B cell (primary cell): ENCODE measurements around the gene ALDH1B1. TPM values are rescaled to one million over a fixed set of nuclear protein-coding genes. Genes with fewer than 3 reads are reported as not detected.

ENCODE experiments used
- ATAC-seq: fragments of 200-7000 bp; cut with Tn5 transposase; one replicate; pipeline ENCODE4 v1.10.0; 2021; ENCODE audit warnings: low read depth, mild to moderate bottlenecking, moderate number of reproducible peaks, moderate library complexity
- CTCF ChIA-PET: fragments of 350-600 bp; sonication (Branson Sonifier 250); formaldehyde crosslinking; loops from one replicate; lab custom pipeline; 2021; ENCODE audit warnings: antibody characterized with exemption, inconsistent platforms; lab: Charles Lee
- POLR2A ChIA-PET: fragments of 350-600 bp; sonication (Branson Sonifier 250); formaldehyde crosslinking; loops from one replicate; lab custom pipeline; 2021; ENCODE audit warnings: antibody characterized with exemption; lab: Charles Lee
- DNase-seq: peaks from one replicate; pipeline ENCODE4 v3.0.0; 2013
- H2AFZ ChIP-seq: 2 replicates; pipeline ENCODE4 v1.6.1; 2012; ENCODE audit warnings: mild to moderate bottlenecking, low read depth, low read length; ENCODE audit not compliant: insufficient read depth, poor library complexity, severe bottlenecking
- H3K27ac ChIP-seq, 2 donors: 1 replicate in 1 of 2; 2 replicates in 1 of 2; pipeline ENCODE4 v1.5.1; 2012 to 2013; ENCODE audit warnings: low read length in 2 of 2, mild to moderate bottlenecking in 2 of 2, moderate library complexity in 1 of 2
- H3K27me3 ChIP-seq, 4 experiments: fragments of 200-600 bp in 1 of 4; sonication (generic) in 1 of 4; replicated peaks in 1 of 4; 1 replicate in 2 of 4; 2 replicates in 2 of 4; pipeline versions ENCODE4 v1.6.1 to v1.7.0; 2013 to 2016; ENCODE audit warnings: low read length in 3 of 4, mild to moderate bottlenecking in 2 of 4, mixed read lengths in 1 of 4, moderate library complexity in 1 of 4; ENCODE audit not compliant: insufficient read depth in 4 of 4, control insufficient read depth in 3 of 4; ENCODE audit errors: control extremely low read depth in 1 of 4
- H3K36me3 ChIP-seq, 2 experiments: replicated peaks in 1 of 2; 1 replicate in 1 of 2; 2 replicates in 1 of 2; pipeline versions ENCODE4 v1.6.1 to v1.7.1; 2013; ENCODE audit warnings: low read length in 1 of 2; ENCODE audit not compliant: insufficient read depth in 2 of 2, control insufficient read depth in 1 of 2; ENCODE audit errors: control extremely low read depth in 1 of 2, extremely low read depth in 1 of 2
- H3K4me1 ChIP-seq, 2 donors: fragments of 200-600 bp in 1 of 2; sonication (generic) in 1 of 2; 1 replicate in 1 of 2; 2 replicates in 1 of 2; pipeline versions ENCODE4 v1.5.1 to v1.6.1; 2013 to 2017; ENCODE audit warnings: low read length in 2 of 2; ENCODE audit not compliant: control insufficient read depth in 2 of 2, insufficient read depth in 2 of 2
- H3K4me2 ChIP-seq: replicated peaks from 2 replicates; pipeline ENCODE3; 2012; ENCODE audit warnings: mild to moderate bottlenecking, low read depth, low read length; ENCODE audit not compliant: poor library complexity, severe bottlenecking
- H3K4me3 ChIP-seq, 5 experiments: fragments of 200-600 bp in 1 of 5; sonication (generic) in 1 of 5; 1 replicate in 3 of 5; 2 replicates in 2 of 5; pipeline versions ENCODE4 v1.5.1 to v1.7.0; 2011 to 2016; ENCODE audit warnings: low read length in 4 of 5, mild to moderate bottlenecking in 4 of 5, low read depth in 2 of 5, control low read depth in 1 of 5, moderate library complexity in 1 of 5; ENCODE audit not compliant: insufficient read depth in 1 of 5; ENCODE audit errors: control extremely low read depth in 1 of 5, extremely low read depth in 1 of 5
- H3K79me2 ChIP-seq: fragments of 200-600 bp; sonication (generic); one replicate; pipeline ENCODE4 v1.6.0; 2016; ENCODE audit warnings: low read length; ENCODE audit not compliant: control insufficient read depth, insufficient read depth
- H3K9ac ChIP-seq: fragments of 200-600 bp; sonication (generic); 2 replicates; pipeline ENCODE4 v1.6.1; 2017; ENCODE audit warnings: mild to moderate bottlenecking, low read length, moderate library complexity
- H3K9me3 ChIP-seq, 3 donors: one replicate each; pipeline versions ENCODE4 v1.6.1 to v1.7.1; 2013; ENCODE audit warnings: low read length in 2 of 3; ENCODE audit not compliant: control insufficient read depth in 2 of 3, insufficient read depth in 1 of 3; ENCODE audit errors: control extremely low read depth in 1 of 3
- H4K20me1 ChIP-seq: 2 replicates; pipeline ENCODE4 v1.6.0; 2012; ENCODE audit warnings: mild to moderate bottlenecking, low read length; ENCODE audit not compliant: insufficient read depth, control insufficient read depth, poor library complexity, severe bottlenecking
- H3K27ac Mint-ChIP-seq: one replicate; pipeline ENCODE4 v1.8.0; 2021; ENCODE audit warnings: mixed read lengths
- H3K27me3 Mint-ChIP-seq: one replicate; pipeline ENCODE4 v1.8.0; 2021; ENCODE audit warnings: mixed read lengths
- H3K4me1 Mint-ChIP-seq: one replicate; pipeline ENCODE4 v1.8.0; 2021; ENCODE audit warnings: mixed read lengths
- H3K4me3 Mint-ChIP-seq: one replicate; pipeline ENCODE4 v1.8.0; 2021; ENCODE audit warnings: mixed read lengths
- H3K9me3 Mint-ChIP-seq: one replicate; pipeline ENCODE4 v1.8.0; 2022; ENCODE audit warnings: mixed read lengths; ENCODE audit not compliant: insufficient read depth
- EZH2 ChIP-seq: IDR thresholded peaks from 2 replicates; pipeline ENCODE4 v1.6.1; 2012; ENCODE audit warnings: borderline replicate concordance, low read depth, mild to moderate bottlenecking, moderate library complexity, low read length; ENCODE audit not compliant: insufficient read depth, poor library complexity, severe bottlenecking
- WGBS: methylation state at CpG from one replicate; pipeline ENCODE4 v1.1.5; 2013; ENCODE audit warnings: missing lambda C conversion rate; ENCODE audit not compliant: insufficient coverage; 5-methylcytosine and 5-hydroxymethylcytosine counted together
- intact Hi-C: fragments of 100-400 bp; cut with micrococcal nuclease; formaldehyde crosslinking; loops from one replicate; pipeline ENCODE4 v1.10.0; 2022
- polyA plus RNA-seq: library from polyadenylated mRNA; depleted of rRNA; stranded (reverse); fragments of >200 nt; gene quantifications from 2 replicates; pipeline ENCODE4 v1.2.3, GENCODE V29; 2012
- total RNA-seq, 2 donors: library from RNA; stranded (reverse); fragments of 120-200 nt in 1 of 2; gene quantifications; 1 replicate in 1 of 2; 2 replicates in 1 of 2; pipeline versions ENCODE4 v1.2.3 to v1.2.4, GENCODE V29; 2013 to 2022
- TF ChIP-seq, protein P1 (sequence below): fragments of 200-600 bp; IDR thresholded peaks from one replicate; pipeline ENCODE4 v1.8.0; 2022; ENCODE audit warnings: antibody characterized with exemption, mild to moderate bottlenecking

ALDH1B1 gene
- total and polyA plus RNA-seq, 2 donors (not counting 1 experiment from before 2014, with no cell fraction given), result 0.81 to 4.8 TPM

DNA sequence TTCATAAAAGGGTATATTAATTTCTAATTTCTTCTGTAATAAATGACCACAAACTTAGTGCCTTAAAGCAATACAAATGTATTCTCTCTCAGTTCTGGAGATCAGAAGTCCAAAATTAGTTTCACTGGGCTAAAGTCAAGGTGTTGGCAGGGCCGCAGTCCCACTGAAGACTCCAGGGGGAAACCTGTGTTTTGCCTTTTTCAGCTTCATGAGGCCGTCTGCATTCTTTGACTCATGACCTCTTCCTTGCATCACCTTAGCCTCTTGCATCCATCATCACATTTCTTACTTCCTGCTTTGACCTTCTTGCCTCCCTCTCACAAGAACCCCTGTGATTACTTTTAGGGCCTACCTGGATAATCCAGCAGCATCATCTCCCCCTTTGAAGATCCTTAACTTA is 42.0 kb upstream of the ALDH1B1 start:
- Histone ChIP-seq H2AFZ (no peak overlapping the region), H3K9ac (no peak overlapping the region), H3K4me3 (no peak overlapping the region), H3K27ac (no peak overlapping the region), H3K36me3 (no peaks in the 10 kb centered on the region), H3K4me1 (no peaks in the 10 kb centered on the region), H3K4me2 (no peak overlapping the region), H3K9me3 (peaks cover 0 to 5% (median 0%) of the 10 kb centered on the region in 3 donors), H3K79me2 (no peaks in the 10 kb centered on the region), H3K27me3 (peaks cover 0 to 3% (median 0%) of the 10 kb centered on the region in 4 experiments), H4K20me1 (no peaks in the 10 kb centered on the region)
- TF ChIP-seq, protein P1, sequence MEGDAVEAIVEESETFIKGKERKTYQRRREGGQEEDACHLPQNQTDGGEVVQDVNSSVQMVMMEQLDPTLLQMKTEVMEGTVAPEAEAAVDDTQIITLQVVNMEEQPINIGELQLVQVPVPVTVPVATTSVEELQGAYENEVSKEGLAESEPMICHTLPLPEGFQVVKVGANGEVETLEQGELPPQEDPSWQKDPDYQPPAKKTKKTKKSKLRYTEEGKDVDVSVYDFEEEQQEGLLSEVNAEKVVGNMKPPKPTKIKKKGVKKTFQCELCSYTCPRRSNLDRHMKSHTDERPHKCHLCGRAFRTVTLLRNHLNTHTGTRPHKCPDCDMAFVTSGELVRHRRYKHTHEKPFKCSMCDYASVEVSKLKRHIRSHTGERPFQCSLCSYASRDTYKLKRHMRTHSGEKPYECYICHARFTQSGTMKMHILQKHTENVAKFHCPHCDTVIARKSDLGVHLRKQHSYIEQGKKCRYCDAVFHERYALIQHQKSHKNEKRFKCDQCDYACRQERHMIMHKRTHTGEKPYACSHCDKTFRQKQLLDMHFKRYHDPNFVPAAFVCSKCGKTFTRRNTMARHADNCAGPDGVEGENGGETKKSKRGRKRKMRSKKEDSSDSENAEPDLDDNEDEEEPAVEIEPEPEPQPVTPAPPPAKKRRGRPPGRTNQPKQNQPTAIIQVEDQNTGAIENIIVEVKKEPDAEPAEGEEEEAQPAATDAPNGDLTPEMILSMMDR, result no peak
- TF ChIP-seq EZH2, result no peak
- CTCF ChIA-PET, result no interaction called here
- Mint-ChIP-seq H3K4me1 (no peaks in the 10 kb centered on the region), H3K27me3 (peaks cover 5% of the 10 kb centered on the region), H3K27ac (no peak overlapping the region), H3K4me3 (no peak overlapping the region), H3K9me3 (no peaks in the 10 kb centered on the region)
- no peak for ATAC-seq
- intact Hi-C loops, result no loop called here
- DNase-seq, result no peak
- POLR2A ChIA-PET, result no interaction called here
- 95% methylated on average over 2 of the region's 2 CpGs for WGBS

GRCh38 chr9:38352530-38353328 is 39.8 kb upstream of the ALDH1B1 start:
- no peaks in the 10 kb centered on the region for H3K4me1 Mint-ChIP-seq
- TF ChIP-seq EZH2, result no peak
- TF ChIP-seq, protein P1, result no peak

More at GRCh38 chr9:38352530-38353328, 39.8 kb upstream of the ALDH1B1 start:
- ChIA-PET CTCF (no interaction called here), POLR2A (no interaction called here)
- no peak overlapping the region for H3K4me2 ChIP-seq
- H3K9me3 ChIP-seq, result peaks cover 0 to 5% (median 0%) of the 10 kb centered on the region in 3 donors
- intact Hi-C loops, result no loop called here
- no peaks in the 10 kb centered on the region for H3K9me3 Mint-ChIP-seq
- H3K27ac ChIP-seq, result no peak overlapping the region
- no peaks in the 10 kb centered on the region for H3K36me3 ChIP-seq
- ATAC-seq (no peak), DNase-seq (no peak)
- H3K9ac ChIP-seq, result no peak overlapping the region
- no peak overlapping the region for H2AFZ ChIP-seq
- no peaks in the 10 kb centered on the region for H3K79me2 ChIP-seq
- H3K27me3 ChIP-seq, result peaks cover 0 to 3% (median 0%) of the 10 kb centered on the region in 4 experiments
- no peaks in the 10 kb centered on the region for H4K20me1 ChIP-seq
- no peak overlapping the region for H3K4me3 Mint-ChIP-seq
- H3K27me3 Mint-ChIP-seq, result peaks cover under 1% of the 10 kb centered on the region
- H3K27ac Mint-ChIP-seq, result no peak overlapping the region
- H3K4me3 ChIP-seq, result no peak overlapping the region
- H3K4me1 ChIP-seq, result no peaks in the 10 kb centered on the region
- 100% methylated on average over 8 of the region's 12 CpGs for WGBS
